Liver (tissue), 9 donors: ENCODE results near the gene FARP1. TPM values are rescaled to one million over a fixed set of nuclear protein-coding genes. Genes with fewer than 3 reads are reported as not detected.

ENCODE experiments used
- DNase-seq: peaks from one replicate; pipeline ENCODE4 v3.0.0-alpha.2; 2017; ENCODE audit warnings: low spot score
- H3K27ac ChIP-seq, 2 donors: one replicate each; pipeline ENCODE4 v1.7.0; 2013; ENCODE audit warnings: inconsistent platforms in 2 of 2, low read length in 2 of 2, control low read depth in 1 of 2, low read depth in 1 of 2, mild to moderate bottlenecking in 1 of 2
- H3K27me3 ChIP-seq, 4 donors: one replicate each; pipeline versions ENCODE4 v1.6.1 to v1.7.0; 2013; ENCODE audit warnings: low read length in 3 of 4, inconsistent platforms in 1 of 4, mild to moderate bottlenecking in 1 of 4, moderate library complexity in 1 of 4; ENCODE audit not compliant: control insufficient read depth in 4 of 4, insufficient read depth in 4 of 4
- H3K36me3 ChIP-seq, 4 donors: one replicate each; pipeline versions ENCODE4 v1.6.1 to v1.7.0; 2013; ENCODE audit warnings: low read length in 3 of 4, mild to moderate bottlenecking in 3 of 4, low read depth in 1 of 4, moderate library complexity in 1 of 4; ENCODE audit not compliant: control insufficient read depth in 4 of 4, insufficient read depth in 3 of 4
- H3K4me1 ChIP-seq, 4 donors: one replicate each; pipeline versions ENCODE4 v1.6.1 to v1.7.0; 2013; ENCODE audit warnings: low read length in 3 of 4, mild to moderate bottlenecking in 3 of 4, moderate library complexity in 1 of 4; ENCODE audit not compliant: control insufficient read depth in 4 of 4, insufficient read depth in 4 of 4
- H3K4me3 ChIP-seq, 3 donors: one replicate each; pipeline versions ENCODE4 v1.6.1 to v1.7.0; 2013; ENCODE audit warnings: low read length in 3 of 3, control low read depth in 1 of 3, low read depth in 1 of 3, mild to moderate bottlenecking in 1 of 3
- H3K9ac ChIP-seq, 2 donors: one replicate each; pipeline ENCODE4 v1.7.0; 2013; ENCODE audit warnings: low read length in 2 of 2, mild to moderate bottlenecking in 2 of 2, moderate library complexity in 2 of 2, control low read depth in 1 of 2, low read depth in 1 of 2
- H3K9me3 ChIP-seq, 4 donors: one replicate each; pipeline versions ENCODE4 v1.6.1 to v1.7.0; 2013; ENCODE audit warnings: low read length in 3 of 4; ENCODE audit not compliant: control insufficient read depth in 4 of 4
- EGR1 ChIP-seq, 2 donors: IDR thresholded peaks; 2 replicates each; pipeline ENCODE4 v1.6.1; 2016 to 2018; ENCODE audit warnings: antibody characterized with exemption in 2 of 2, low read depth in 2 of 2
- FOXA1 ChIP-seq: IDR thresholded peaks from 2 replicates; pipeline ENCODE4 v1.6.1; 2016; ENCODE audit warnings: antibody characterized with exemption
- FOXA2 ChIP-seq: IDR thresholded peaks from 2 replicates; pipeline ENCODE4 v1.6.1; 2016; ENCODE audit warnings: antibody characterized with exemption
- GABPA ChIP-seq, 2 donors: IDR thresholded peaks in 1 of 2; conservative IDR thresholded peaks in 1 of 2; 2 replicates each; pipeline ENCODE4 v1.6.1; 2016; ENCODE audit warnings: antibody characterized with exemption in 2 of 2, mild to moderate bottlenecking in 1 of 2, moderate library complexity in 1 of 2
- HNF4A ChIP-seq, 2 donors: conservative IDR thresholded peaks; 2 replicates each; pipeline ENCODE4 v1.6.1; 2016; ENCODE audit warnings: antibody characterized with exemption in 2 of 2, mild to moderate bottlenecking in 2 of 2
- HNF4G ChIP-seq: IDR thresholded peaks from 2 replicates; pipeline ENCODE4 v1.6.1; 2016; ENCODE audit warnings: antibody characterized with exemption
- JUND ChIP-seq, 2 donors: IDR thresholded peaks; 2 replicates each; pipeline ENCODE4 v1.6.1; 2016; ENCODE audit warnings: antibody characterized with exemption in 2 of 2
- NR2F2 ChIP-seq: IDR thresholded peaks from 2 replicates; pipeline ENCODE4 v1.6.1; 2016; ENCODE audit warnings: antibody characterized with exemption
- RAD21 ChIP-seq, 2 donors: IDR thresholded peaks; 2 replicates each; pipeline ENCODE4 v1.6.1; 2016; ENCODE audit warnings: antibody characterized with exemption in 2 of 2, mild to moderate bottlenecking in 2 of 2
- RXRA ChIP-seq, 2 donors: IDR thresholded peaks; 2 replicates each; pipeline ENCODE4 v1.6.1; 2017 to 2018; ENCODE audit warnings: antibody characterized with exemption in 2 of 2, mild to moderate bottlenecking in 1 of 2
- SP1 ChIP-seq: IDR thresholded peaks from 2 replicates; pipeline ENCODE4 v1.6.1; 2018; ENCODE audit warnings: antibody characterized with exemption, mild to moderate bottlenecking
- TAF1 ChIP-seq: conservative IDR thresholded peaks from 2 replicates; pipeline ENCODE4 v1.6.1; 2016; ENCODE audit warnings: antibody characterized with exemption, mild to moderate bottlenecking
- YY1 ChIP-seq: IDR thresholded peaks from 2 replicates; pipeline ENCODE4 v1.6.1; 2016; ENCODE audit warnings: antibody characterized with exemption, mild to moderate bottlenecking
- WGBS: extraction: QIAGEN DNeasy Blood & Tissue Kit; methylation state at CpG from one replicate; pipeline ENCODE4 v1.1.7; 2013; 5-methylcytosine and 5-hydroxymethylcytosine counted together
- polyA plus RNA-seq, 2 donors: library from polyadenylated mRNA; stranded (reverse) in 1 of 2; unstranded in 1 of 2; fragments of 200-250 nt in 1 of 2; fragments of >200 nt in 1 of 2; fragmentation: Nextera tagmentation in 1 of 2; extraction: Ambion mirVana in 1 of 2; gene quantifications; one replicate each; pipeline versions ENCODE4 v1.2.1 to v1.2.3, GENCODE V29; 2013 to 2015
- total RNA-seq, 2 donors: library from RNA; depleted of rRNA; stranded (reverse); fragments of >200 nt; gene quantifications; one replicate each; pipeline ENCODE4 v1.2.3, GENCODE V29; 2014
- TF ChIP-seq, protein P1 (sequence below): fragments of 150-350 bp; IDR thresholded peaks from 2 replicates; pipeline ENCODE4 v1.5.1; 2017; ENCODE audit warnings: improper control_type of control experiment, low read depth, low read length; ENCODE audit not compliant: missing input control
- TF ChIP-seq, protein P2 (sequence below): IDR thresholded peaks from 2 replicates; pipeline ENCODE4 v1.6.1; 2016; ENCODE audit warnings: antibody characterized with exemption
- TF ChIP-seq, protein P3 (sequence below): IDR thresholded peaks from 2 replicates; pipeline ENCODE4 v1.6.1; 2016; ENCODE audit warnings: antibody characterized with exemption
- TF ChIP-seq, protein P4 (sequence below): IDR thresholded peaks from 2 replicates; pipeline ENCODE4 v1.6.1; 2016; ENCODE audit warnings: antibody characterized with exemption
- TF ChIP-seq, protein P5 (sequence below): IDR thresholded peaks from 2 replicates; pipeline ENCODE4 v1.6.1; 2016; ENCODE audit warnings: antibody characterized with exemption, mild to moderate bottlenecking
- donor health status: healthy.
- donor health status: healthy.
- donor health status: healthy.
- donor health status: healthy.
- donor health status: healthy.

The FARP1 gene
- total and polyA plus RNA-seq, 4 donors, result 28.4 to 62.6 (median 39.8) TPM

DNA sequence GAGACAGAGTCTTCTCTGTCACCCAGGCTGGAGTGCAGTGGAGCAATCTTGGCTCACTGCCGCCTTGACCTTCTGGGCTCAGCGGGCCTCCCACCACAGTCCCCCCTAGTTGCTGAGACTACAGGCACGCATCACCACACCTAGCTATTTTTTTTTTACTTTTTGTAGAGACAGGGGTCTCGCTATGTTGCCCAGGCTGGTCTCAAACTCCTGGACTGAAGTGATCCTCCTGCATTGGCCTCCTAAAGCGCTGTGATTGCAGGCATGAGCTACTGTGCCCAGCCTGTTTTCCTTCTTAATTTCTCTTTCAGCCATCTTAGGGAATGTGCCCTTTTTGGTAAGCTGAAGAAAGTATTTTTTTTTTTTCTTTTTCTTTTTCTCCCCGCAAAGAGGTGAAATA, 76.8 kb downstream of the FARP1 start:
- H3K36me3 ChIP-seq, result peaks cover 0 to 3% (median 1%) of the 10 kb centered on the region in 4 donors
- no peak overlapping the region for H3K9ac ChIP-seq
- no peak overlapping the region for H3K4me3 ChIP-seq
- H3K27me3 ChIP-seq, result no peaks in the 10 kb centered on the region
- 93% methylated on average over 6 of the region's 6 CpGs for WGBS
- no peak overlapping the region for H3K27ac ChIP-seq
- peaks cover 1 to 12% (median 4%) of the 10 kb centered on the region in 4 donors for H3K4me1 ChIP-seq
- no peak for DNase-seq
- TF ChIP-seq, protein P1, sequence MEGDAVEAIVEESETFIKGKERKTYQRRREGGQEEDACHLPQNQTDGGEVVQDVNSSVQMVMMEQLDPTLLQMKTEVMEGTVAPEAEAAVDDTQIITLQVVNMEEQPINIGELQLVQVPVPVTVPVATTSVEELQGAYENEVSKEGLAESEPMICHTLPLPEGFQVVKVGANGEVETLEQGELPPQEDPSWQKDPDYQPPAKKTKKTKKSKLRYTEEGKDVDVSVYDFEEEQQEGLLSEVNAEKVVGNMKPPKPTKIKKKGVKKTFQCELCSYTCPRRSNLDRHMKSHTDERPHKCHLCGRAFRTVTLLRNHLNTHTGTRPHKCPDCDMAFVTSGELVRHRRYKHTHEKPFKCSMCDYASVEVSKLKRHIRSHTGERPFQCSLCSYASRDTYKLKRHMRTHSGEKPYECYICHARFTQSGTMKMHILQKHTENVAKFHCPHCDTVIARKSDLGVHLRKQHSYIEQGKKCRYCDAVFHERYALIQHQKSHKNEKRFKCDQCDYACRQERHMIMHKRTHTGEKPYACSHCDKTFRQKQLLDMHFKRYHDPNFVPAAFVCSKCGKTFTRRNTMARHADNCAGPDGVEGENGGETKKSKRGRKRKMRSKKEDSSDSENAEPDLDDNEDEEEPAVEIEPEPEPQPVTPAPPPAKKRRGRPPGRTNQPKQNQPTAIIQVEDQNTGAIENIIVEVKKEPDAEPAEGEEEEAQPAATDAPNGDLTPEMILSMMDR, result no peak
- TF ChIP-seq HNF4A (conservative IDR thresholded peaks at IDR 0.05) (no peak), RXRA (IDR thresholded peaks at IDR 0.05) (no peak), RAD21 (IDR thresholded peaks at IDR 0.05) (no peak), EGR1 (IDR thresholded peaks at IDR 0.05; ENCODE audit: low read depth in 2 of 2) (no peak)
- TF ChIP-seq, protein P2, sequence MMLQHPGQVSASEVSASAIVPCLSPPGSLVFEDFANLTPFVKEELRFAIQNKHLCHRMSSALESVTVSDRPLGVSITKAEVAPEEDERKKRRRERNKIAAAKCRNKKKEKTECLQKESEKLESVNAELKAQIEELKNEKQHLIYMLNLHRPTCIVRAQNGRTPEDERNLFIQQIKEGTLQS, result no peak
- H3K9me3 ChIP-seq, result no peaks in the 10 kb centered on the region

DNA sequence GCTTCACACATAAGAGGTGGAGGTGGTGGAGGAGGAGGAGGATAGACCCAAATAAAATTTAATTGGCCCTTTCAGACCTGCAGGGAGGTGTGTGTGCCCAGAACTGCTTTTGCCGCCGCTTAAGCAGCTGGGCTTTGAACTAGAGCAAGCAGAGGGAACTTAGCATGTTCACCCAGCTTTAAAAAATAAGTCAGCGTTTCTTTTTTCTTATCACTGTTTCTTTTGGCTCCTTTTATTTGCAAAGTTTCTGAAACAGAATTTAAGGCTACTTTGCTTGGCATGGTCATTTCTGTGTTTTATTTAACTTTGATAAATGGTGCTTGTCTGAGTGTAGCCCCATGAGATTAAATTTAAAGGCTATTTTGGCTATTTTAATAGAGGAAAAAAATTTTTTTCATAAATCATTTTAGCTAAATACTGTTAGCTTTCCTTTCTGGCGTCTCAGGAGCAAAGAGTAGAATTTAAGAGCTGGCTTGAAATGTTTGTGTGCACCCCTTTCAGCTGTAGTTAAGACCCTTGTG, 77.4 kb downstream of the FARP1 start:
- WGBS, result 60% methylated on average over 4 of the region's 4 CpGs
- H3K4me3 ChIP-seq, result no peak overlapping the region
- DNase-seq, result no peak
- no peaks in the 10 kb centered on the region for H3K9me3 ChIP-seq
- no peak overlapping the region for H3K27ac ChIP-seq
- no peak overlapping the region for H3K9ac ChIP-seq
- no peaks in the 10 kb centered on the region for H3K27me3 ChIP-seq
- H3K36me3 ChIP-seq, result peaks cover 0 to 2% (median 0%) of the 10 kb centered on the region in 4 donors
- peaks cover 1 to 14% (median 7%) of the 10 kb centered on the region in 4 donors for H3K4me1 ChIP-seq
- TF ChIP-seq, protein P3, sequence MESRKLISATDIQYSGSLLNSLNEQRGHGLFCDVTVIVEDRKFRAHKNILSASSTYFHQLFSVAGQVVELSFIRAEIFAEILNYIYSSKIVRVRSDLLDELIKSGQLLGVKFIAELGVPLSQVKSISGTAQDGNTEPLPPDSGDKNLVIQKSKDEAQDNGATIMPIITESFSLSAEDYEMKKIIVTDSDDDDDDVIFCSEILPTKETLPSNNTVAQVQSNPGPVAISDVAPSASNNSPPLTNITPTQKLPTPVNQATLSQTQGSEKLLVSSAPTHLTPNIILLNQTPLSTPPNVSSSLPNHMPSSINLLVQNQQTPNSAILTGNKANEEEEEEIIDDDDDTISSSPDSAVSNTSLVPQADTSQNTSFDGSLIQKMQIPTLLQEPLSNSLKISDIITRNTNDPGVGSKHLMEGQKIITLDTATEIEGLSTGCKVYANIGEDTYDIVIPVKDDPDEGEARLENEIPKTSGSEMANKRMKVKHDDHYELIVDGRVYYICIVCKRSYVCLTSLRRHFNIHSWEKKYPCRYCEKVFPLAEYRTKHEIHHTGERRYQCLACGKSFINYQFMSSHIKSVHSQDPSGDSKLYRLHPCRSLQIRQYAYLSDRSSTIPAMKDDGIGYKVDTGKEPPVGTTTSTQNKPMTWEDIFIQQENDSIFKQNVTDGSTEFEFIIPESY, result no peak
- no peak for TF ChIP-seq GABPA (IDR thresholded peaks at IDR 0.05 in 1 of 2, conservative IDR thresholded peaks at IDR 0.05 in 1 of 2)
- TF ChIP-seq, protein P1, result no peak
- no peak for TF ChIP-seq HNF4G
- no peak for TF ChIP-seq JUND (IDR thresholded peaks at IDR 0.05)
- no peak for TF ChIP-seq HNF4A (conservative IDR thresholded peaks at IDR 0.05)
- TF ChIP-seq, protein P4, sequence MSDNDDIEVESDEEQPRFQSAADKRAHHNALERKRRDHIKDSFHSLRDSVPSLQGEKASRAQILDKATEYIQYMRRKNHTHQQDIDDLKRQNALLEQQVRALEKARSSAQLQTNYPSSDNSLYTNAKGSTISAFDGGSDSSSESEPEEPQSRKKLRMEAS, result no peak
- TF ChIP-seq RAD21 (IDR thresholded peaks at IDR 0.05), result no peak
- TF ChIP-seq FOXA2, result no peak
- TF ChIP-seq, protein P5, sequence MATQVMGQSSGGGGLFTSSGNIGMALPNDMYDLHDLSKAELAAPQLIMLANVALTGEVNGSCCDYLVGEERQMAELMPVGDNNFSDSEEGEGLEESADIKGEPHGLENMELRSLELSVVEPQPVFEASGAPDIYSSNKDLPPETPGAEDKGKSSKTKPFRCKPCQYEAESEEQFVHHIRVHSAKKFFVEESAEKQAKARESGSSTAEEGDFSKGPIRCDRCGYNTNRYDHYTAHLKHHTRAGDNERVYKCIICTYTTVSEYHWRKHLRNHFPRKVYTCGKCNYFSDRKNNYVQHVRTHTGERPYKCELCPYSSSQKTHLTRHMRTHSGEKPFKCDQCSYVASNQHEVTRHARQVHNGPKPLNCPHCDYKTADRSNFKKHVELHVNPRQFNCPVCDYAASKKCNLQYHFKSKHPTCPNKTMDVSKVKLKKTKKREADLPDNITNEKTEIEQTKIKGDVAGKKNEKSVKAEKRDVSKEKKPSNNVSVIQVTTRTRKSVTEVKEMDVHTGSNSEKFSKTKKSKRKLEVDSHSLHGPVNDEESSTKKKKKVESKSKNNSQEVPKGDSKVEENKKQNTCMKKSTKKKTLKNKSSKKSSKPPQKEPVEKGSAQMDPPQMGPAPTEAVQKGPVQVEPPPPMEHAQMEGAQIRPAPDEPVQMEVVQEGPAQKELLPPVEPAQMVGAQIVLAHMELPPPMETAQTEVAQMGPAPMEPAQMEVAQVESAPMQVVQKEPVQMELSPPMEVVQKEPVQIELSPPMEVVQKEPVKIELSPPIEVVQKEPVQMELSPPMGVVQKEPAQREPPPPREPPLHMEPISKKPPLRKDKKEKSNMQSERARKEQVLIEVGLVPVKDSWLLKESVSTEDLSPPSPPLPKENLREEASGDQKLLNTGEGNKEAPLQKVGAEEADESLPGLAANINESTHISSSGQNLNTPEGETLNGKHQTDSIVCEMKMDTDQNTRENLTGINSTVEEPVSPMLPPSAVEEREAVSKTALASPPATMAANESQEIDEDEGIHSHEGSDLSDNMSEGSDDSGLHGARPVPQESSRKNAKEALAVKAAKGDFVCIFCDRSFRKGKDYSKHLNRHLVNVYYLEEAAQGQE, result no peak
- no peak for TF ChIP-seq SP1
- TF ChIP-seq NR2F2, result no peak
- TF ChIP-seq, protein P2, result no peak
- TF ChIP-seq YY1, result no peak
- TF ChIP-seq TAF1, result no peak
- no peak for TF ChIP-seq FOXA1
- no peak for TF ChIP-seq EGR1 (IDR thresholded peaks at IDR 0.05; ENCODE audit: low read depth in 2 of 2)
- no peak for TF ChIP-seq RXRA (IDR thresholded peaks at IDR 0.05)
